Measurements from ENCODE around the gene CSK.

- TF ChIP-seq CTCF (IDR thresholded peaks at IDR 0.05; ENCODE audit: borderline replicate concordance, extremely low read depth, low read length, poor library complexity, severe bottlenecking) (no peak), EZH2 (IDR thresholded peaks at IDR 0.05; ENCODE audit: borderline replicate concordance, low read depth, low read length, severe bottlenecking) (no peak)
These were observed 1.1 kb upstream of the CSK start for GRCh38 chr15:74780523-74781430.

Measured in DND-41 (cell line).